NB4 (cell line): ENCODE data around the gene BRD8.
"Not testable (repeated sequence)": the region's sequence is repeated elsewhere in the genome, so short reads cannot be mapped to it uniquely, and the experiment has no call there.

ENCODE experiments used
- DNase-seq: peaks from one replicate; pipeline ENCODE4 v3.0.0; 2010; ENCODE audit warnings: low read depth
- H3K4me3 ChIP-seq: one replicate; pipeline ENCODE4 v1.5.1; 2011; ENCODE audit warnings: mild to moderate bottlenecking, low read depth, low read length, moderate library complexity
- CTCF ChIP-seq: IDR thresholded peaks from one replicate; pipeline ENCODE4 v1.5.1; 2012; ENCODE audit warnings: low read depth, low read length
- MAX ChIP-seq: IDR thresholded peaks from 2 replicates; pipeline ENCODE4 v1.6.1; 2011; ENCODE audit warnings: low read depth, low read length
- MYC ChIP-seq: IDR thresholded peaks from 2 replicates; pipeline ENCODE4 v1.6.1; 2011; ENCODE audit warnings: low read depth, low read length
- POLR2A ChIP-seq: IDR thresholded peaks from 2 replicates; pipeline ENCODE4 v1.6.1; 2011; ENCODE audit warnings: mild to moderate bottlenecking; ENCODE audit not compliant: insufficient read length; ENCODE audit errors: extremely low read depth

Gene BRD8

GRCh38 chr5:138157626-138158025, 20.8 kb downstream of the BRD8 start:
- H3K4me3 ChIP-seq = no peak overlapping the region
- DNase-seq = no peak
- no peak for TF ChIP-seq POLR2A
- TF ChIP-seq MAX = no peak
- TF ChIP-seq CTCF = no peak
- TF ChIP-seq MYC = no peak

- H3K4me3 ChIP-seq, DNase-seq: not testable (repeated sequence)
These were observed 22.5 kb downstream of the BRD8 start for GRCh38 chr5:138155977-138156376.

- DNase-seq = no peak
These were observed 28.9 kb downstream of the BRD8 start for GRCh38 chr5:138149530-138149929.

GRCh38 chr5:138148811-138149210, 29.6 kb downstream of the BRD8 start:
- TF ChIP-seq CTCF (no peak), MYC (no peak), MAX (no peak), POLR2A (no peak)
- H3K4me3 ChIP-seq = no peak overlapping the region
- DNase-seq = peak; percentile 43

More at GRCh38 chr5:138149530-138149929, 28.9 kb downstream of the BRD8 start:
- no peak overlapping the region for H3K4me3 ChIP-seq
- no peak for TF ChIP-seq MAX
- TF ChIP-seq CTCF = no peak
- TF ChIP-seq POLR2A = no peak
- no peak for TF ChIP-seq MYC

- DNase-seq, H3K4me3 ChIP-seq: not testable (repeated sequence)
These were observed 34.9 kb downstream of the BRD8 start for GRCh38 chr5:138143578-138143977.

GRCh38 chr5:138141734-138142133, 36.7 kb downstream of the BRD8 start:
- TF ChIP-seq POLR2A (no peak), MAX (no peak), MYC (no peak), CTCF (no peak)
- no peak overlapping the region for H3K4me3 ChIP-seq
- no peak for DNase-seq

- no peak overlapping the region for H3K4me3 ChIP-seq
- TF ChIP-seq POLR2A (no peak), CTCF (no peak), MAX (no peak), MYC (no peak)
- no peak for DNase-seq
These were observed 38.2 kb downstream of the BRD8 start for GRCh38 chr5:138140268-138140667.
